ENCODE data around the gene RFFL.
"Not testable (repeated sequence)": the region's sequence is repeated elsewhere in the genome, so short reads cannot be mapped to it uniquely, and the experiment has no call there.

RFFL gene

DNA sequence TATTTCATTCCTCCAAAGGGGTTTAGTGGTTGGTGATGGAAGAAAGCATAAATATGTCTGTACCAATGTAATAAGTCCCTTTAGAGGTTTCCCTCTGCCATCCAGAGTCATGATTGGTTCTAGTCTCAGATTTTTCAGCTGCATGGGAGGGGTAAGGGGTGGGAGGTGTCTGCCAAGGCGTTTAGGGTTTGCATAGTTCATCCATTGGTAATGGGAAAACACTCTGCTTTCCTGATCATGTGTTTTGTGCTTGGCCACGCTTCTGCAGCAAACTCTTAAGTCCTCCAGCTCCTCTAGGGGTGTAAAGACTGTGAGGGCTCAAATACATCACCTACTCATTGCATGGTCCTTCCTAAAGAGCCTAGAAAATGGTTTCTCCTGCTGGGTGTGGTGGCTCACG is 53.4 kb downstream of the RFFL start:
- DNase-seq (ENCODE audit: low read depth), result no peak

DNA sequence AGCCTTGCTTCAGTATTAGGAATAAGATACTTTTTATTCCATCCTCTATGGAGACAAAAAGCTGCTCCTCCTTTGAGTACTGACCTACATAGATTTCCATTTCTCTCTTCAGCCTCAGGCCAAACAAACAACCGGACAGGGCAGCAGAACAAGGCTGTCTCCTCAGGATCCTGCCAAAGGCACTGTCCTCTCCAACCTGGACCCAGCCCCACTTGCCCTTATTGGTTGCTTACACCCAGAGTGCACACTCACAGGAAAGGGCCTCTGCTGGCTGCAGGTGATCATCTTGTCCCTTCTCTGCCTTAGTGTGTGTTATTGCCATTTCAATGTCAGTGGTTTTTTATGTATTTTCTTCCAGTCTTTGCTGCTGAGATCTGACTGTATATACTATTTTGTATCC is 56.5 kb downstream of the RFFL start:
- TF ChIP-seq, protein P1, sequence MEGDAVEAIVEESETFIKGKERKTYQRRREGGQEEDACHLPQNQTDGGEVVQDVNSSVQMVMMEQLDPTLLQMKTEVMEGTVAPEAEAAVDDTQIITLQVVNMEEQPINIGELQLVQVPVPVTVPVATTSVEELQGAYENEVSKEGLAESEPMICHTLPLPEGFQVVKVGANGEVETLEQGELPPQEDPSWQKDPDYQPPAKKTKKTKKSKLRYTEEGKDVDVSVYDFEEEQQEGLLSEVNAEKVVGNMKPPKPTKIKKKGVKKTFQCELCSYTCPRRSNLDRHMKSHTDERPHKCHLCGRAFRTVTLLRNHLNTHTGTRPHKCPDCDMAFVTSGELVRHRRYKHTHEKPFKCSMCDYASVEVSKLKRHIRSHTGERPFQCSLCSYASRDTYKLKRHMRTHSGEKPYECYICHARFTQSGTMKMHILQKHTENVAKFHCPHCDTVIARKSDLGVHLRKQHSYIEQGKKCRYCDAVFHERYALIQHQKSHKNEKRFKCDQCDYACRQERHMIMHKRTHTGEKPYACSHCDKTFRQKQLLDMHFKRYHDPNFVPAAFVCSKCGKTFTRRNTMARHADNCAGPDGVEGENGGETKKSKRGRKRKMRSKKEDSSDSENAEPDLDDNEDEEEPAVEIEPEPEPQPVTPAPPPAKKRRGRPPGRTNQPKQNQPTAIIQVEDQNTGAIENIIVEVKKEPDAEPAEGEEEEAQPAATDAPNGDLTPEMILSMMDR (IDR thresholded peaks at IDR 0.05; ENCODE audit: low read length, missing control alignments), result no peak
- H3K4me3 ChIP-seq (replicated peaks; ENCODE audit: low read depth, low read length), result no peak overlapping the region
- DNase-seq (ENCODE audit: low read depth), result no peak

More for the DNA sequence above, 53.4 kb downstream of the RFFL start:
- no peak overlapping the region for H3K4me3 ChIP-seq (replicated peaks; ENCODE audit: low read depth, low read length)
- TF ChIP-seq, protein P1 (IDR thresholded peaks at IDR 0.05; ENCODE audit: low read length, missing control alignments), result no peak

DNA sequence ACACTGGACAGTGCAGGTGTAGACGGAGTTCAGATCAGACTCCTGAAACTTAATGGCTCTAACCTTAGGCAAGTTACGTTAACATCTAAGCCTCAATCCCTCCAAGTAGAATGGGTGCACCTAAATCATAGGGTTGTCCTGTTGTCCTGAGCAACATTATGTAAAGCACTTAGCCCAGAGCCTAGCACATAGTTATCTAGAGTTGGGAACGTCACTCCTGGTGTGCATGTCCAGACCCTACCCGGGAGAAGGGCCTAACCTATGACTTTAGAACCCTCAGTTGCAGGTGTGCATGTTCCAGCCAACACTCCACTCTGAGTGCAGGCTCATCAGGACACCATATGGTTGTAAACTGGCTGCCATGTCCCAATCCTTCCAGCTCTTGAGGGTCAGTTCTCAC is 57.2 kb downstream of the RFFL start:
- no peak overlapping the region for H3K4me3 ChIP-seq (replicated peaks; ENCODE audit: low read depth, low read length)
- TF ChIP-seq, protein P1 (IDR thresholded peaks at IDR 0.05; ENCODE audit: low read length, missing control alignments), result no peak
- DNase-seq (ENCODE audit: low read depth), result no peak

DNA sequence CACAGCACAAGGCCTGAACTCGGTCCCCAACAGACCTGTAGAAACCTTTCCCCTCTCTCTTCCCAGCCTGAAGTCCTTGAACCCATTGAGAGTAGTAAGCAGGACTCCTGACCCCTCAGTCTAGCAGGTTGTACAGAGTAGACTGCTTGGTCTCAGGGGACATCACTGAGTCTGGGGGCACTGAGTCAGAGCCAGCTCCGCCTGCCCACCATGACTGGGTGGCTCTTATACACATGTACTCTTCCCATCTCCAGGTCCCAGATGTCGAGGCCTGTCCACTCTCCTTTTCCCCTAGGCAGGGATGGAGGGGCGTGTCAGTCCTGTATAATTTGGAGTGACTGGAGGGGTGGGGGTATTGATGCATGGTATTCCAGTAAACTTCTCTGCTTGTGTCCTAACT is 59.7 kb downstream of the RFFL start:
- no peak for DNase-seq (ENCODE audit: low read depth)
- TF ChIP-seq, protein P1 (IDR thresholded peaks at IDR 0.05; ENCODE audit: low read length, missing control alignments), result no peak
- no peak overlapping the region for H3K4me3 ChIP-seq (replicated peaks; ENCODE audit: low read depth, low read length)

DNA sequence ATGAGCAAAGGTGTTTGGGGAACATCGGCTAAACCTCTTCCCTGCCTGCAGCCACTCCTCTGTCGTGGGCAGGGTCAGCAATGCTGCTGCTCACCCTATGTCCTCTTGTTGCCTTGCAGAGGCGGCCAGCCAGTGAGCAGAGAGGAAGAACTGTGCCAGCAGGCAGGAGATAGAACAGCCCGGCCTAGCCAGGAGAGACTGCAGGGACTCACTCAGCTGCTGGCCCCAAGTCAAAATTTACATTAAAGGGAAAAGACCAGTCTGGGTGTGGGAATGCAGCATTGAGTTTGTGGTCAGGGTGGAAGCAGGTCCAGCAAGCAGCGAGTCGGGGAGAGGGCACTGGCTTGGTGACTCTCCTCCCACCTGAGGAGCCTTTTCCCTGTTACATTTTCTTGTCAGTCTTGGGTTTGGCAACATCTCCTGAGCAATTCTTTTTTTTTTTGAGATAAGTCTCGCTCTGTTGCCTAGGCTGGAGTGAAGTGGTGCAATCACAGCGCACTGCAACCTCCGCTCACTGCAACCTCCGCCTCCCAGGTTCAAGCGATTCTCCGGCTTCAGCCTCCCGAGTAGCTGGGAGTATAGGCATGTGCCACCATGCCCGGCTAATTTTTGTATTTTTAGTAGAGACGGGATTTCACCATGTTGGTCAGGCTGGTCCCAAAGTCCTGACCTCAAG is 60.5 kb downstream of the RFFL start:
- TF ChIP-seq, protein P1 (IDR thresholded peaks at IDR 0.05; ENCODE audit: low read length, missing control alignments), result no peak

DNA sequence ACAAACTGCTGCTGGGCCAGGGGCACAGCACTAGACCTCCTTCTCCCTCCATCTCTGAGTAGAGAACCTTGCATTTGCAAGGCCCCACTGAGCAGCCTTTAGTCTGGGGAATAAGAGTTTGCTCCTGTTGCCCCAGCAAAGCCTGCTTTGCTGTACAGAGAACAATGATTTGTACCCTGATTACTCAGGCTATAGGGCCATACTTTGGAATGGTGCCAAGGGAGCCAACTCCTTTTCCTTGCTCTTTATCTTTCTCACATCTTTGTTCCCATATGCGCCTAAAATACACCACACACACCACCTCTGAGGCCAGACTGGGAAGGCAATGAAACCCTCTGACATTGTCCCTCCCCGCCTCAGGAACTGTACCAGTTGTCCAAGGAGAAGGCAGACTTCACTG is 62.0 kb downstream of the RFFL start:
- DNase-seq (ENCODE audit: low read depth), result peak; percentile 21
- H3K4me3 ChIP-seq (replicated peaks; ENCODE audit: low read depth, low read length), result no peak overlapping the region
- TF ChIP-seq, protein P1 (IDR thresholded peaks at IDR 0.05; ENCODE audit: low read length, missing control alignments), result no peak

More for the DNA sequence above, 60.5 kb downstream of the RFFL start:
- no peak overlapping the region for H3K4me3 ChIP-seq (replicated peaks; ENCODE audit: low read depth, low read length)
- peak; percentile 38 for DNase-seq (ENCODE audit: low read depth)

DNA sequence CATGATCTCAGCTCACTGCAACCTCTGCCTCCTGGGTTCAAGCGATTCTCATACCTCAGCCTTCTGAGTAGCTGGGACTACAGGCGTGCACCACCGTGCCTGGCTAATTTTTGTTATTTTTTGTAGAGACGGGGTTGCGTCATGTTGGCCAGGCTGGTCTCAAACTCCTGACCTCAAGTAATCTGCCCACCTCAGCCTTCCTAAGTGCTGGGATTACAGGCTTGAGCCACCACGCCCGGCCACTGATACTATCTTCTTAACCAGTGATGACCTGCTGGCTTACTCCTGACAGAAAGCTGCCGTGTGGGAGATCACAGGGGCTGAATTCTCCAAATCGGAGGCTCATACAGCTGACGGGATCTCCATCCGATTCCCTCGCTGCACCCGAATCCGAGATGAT is 62.5 kb downstream of the RFFL start:
- H3K4me3 ChIP-seq (replicated peaks; ENCODE audit: low read depth, low read length); DNase-seq (ENCODE audit: low read depth): not testable (repeated sequence)

Data from fibroblast of pulmonary artery (primary cell).